GM21528 (cell line): ENCODE measurements around the gene SPRR4.

Experiments used
- ATAC-seq: cut with Tn5 transposase; IDR thresholded peaks from one replicate; pipeline ENCODE4 v1.9.1; 2021; ENCODE audit warnings: mild to moderate bottlenecking, moderate library complexity; ENCODE audit not compliant: unreplicated experiment, low FRiP score

SPRR4 gene, protein sequence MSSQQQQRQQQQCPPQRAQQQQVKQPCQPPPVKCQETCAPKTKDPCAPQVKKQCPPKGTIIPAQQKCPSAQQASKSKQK

GRCh38 chr1:152970495-152970894 is at the start of gene SPRR4:
SPRR4 (plus strand) TSS chr1:152970648; CDS start chr1:152971891, 1,243 bp downstream.
- no peak for ATAC-seq

DNA sequence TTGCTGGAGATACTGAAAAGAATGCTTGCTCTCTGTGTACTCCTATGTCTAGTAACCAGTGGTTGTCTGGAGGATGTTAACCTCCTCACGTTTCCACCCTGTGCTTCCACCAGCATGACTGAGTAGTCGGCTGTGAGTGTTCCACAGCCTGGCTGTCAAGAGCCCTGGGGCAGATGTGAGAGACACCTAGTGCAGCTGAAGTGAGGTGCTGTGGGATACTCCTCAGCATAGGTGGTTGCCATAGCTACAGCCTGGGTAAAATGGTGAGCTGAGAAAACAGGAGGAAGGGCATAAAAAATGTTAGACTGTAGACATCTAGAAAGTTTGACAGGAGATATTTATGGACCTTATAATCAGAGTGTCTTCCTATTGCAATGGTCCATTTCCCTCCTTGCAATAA is 46.3 kb upstream of the SPRR4 start:
- ATAC-seq, result no peak

DNA sequence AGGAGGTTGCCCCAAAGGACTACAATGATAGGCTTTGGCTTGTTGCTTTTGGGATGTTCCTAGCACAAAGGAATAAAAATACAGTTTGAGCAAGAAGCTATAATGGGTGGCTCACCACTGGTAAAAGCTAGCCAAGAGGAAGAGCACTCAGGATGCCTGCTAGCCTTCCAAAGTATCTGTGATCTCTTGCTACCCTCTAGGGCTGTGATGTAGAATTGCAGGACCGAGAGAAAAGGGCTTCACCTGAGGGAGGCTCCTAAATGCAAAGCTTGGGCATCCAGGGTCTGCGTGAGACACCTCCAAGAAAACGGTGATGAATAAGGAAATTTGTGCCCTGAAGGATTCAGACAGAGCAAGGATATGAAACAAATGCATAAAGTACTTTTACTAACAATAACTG is 44.4 kb upstream of the SPRR4 start:
- no peak for ATAC-seq

- ATAC-seq, result no peak
Measured at GRCh38 chr1:152928671-152929070, 41.8 kb upstream of the SPRR4 start.

DNA sequence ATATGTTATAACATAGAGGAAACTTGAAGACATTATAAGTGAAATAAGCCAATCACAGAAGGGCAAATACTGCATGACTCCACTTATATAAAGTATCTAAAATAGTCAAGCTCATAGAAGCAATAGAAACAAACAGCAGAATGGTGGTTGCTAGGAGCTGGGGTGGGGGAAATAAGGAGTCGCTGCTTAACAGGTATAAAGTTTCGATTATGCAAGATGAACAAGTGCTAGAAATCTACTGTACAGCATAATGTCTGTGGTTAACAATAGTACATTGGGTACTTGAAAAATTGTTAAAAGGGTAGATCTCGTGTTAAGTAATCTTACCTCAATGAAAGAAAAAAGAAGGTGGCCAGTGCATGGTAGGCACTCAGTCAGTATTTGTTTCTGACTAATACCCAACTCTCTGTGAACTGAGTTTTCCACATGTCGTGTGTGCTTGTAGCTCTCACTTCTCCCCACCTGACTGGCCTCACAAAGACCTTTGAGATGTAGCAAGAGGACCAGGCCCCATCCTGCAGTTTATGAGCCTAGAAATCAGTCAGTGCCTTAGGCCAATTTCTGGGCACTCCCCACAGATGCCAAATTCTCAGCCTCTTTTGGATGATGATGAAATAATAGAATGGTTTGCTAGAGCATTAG is 38.2 kb upstream of the SPRR4 start:
- no peak for ATAC-seq

GRCh38 chr1:152933196-152933595 is 37.3 kb upstream of the SPRR4 start:
- ATAC-seq, result no peak

DNA sequence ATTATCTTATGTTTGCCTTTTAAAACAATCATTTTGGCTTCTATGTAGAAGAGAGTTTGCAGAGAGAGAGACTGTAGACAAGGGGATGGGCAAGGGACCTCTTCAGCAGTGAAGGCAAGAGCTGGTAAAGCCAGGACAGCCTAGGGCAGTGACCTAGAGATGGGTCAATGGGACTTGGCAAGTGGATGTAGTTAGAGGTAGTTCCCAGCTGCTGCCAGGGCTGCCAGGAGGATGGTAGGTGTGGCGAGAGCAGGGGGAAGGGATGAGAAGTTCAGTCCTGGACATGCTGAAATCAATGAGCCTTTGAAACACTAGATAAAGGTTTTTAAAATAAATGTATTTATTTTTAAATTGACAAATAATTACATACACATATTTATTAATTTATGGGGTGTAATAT is 29.8 kb upstream of the SPRR4 start:
- ATAC-seq, result no peak

DNA sequence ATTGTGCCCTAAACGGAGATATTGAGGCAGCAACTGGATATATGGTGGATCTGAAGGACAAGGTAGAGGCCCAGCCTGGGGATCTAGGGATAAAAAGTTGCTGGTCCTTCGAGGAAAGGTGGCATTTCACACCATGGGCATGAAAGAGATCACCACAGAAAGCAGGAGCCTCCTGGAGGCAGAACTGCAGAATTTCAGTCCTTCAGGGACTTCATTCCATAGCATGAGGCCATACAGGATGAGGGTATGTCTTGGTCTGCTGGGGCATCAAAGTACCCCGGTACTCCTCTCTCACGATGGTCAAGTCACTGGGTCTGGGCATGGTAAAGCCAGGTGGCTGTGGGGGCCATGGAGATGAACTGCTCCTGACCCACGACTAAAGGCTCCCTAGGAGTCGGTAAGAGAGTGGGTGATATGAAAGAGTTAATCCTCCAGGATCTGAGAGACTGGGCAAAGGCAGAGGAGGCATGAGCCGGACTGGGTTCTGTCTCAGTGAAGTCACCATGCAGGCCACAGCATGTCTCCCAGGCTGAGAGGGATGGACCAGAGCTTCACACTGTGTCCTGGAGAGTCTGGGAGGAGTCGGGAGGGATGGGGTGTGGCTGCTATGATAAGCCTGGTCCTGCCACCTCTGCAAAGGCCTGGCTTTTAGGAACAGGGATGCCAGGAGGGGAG is 29.3 kb upstream of the SPRR4 start:
- no peak for ATAC-seq

DNA sequence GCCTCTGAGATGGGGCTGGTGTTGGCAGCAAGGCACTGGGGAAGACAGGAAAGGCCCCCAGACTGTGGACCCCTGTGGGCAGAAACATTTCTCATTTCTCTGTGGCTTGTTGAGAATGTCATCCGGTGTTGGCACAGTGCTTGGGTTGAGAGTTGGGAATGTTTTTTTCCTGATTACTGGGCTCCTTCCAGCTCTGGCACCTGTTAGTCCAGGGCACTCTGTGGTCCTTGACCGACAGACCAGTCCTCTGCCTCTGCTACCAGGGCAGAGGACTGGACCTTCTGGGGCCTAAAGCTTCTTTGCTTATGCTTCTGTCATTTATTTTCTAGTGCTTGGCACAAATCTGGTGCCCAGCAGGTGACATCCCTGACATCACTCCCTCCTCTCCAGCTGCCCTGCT is 28.3 kb upstream of the SPRR4 start:
- no peak for ATAC-seq

DNA sequence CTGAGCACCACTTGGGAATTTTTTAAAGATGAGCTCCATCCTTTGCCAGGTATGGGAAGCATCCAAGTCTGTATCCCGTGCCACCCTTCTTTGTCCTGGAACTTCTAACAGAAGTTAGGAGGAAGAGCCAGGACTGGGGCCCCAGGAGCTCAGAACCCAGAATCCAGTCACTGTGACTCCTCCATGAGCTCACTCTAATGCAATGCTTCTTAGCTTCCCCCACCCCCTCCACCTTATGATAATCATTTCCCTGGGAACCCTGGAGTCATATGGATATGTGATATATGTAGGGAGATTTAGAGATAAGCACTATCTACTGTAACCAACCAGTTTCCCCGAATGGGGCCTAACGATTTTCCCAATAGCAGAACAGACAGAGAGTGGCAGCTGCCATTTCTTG is 24.2 kb upstream of the SPRR4 start:
- ATAC-seq, result no peak

- ATAC-seq, result no peak
Measured at GRCh38 chr1:152946651-152947256, 23.7 kb upstream of the SPRR4 start, which contains the start of gene SPRR5. SPRR5 (plus strand) TSS chr1:152947206; CDS start chr1:152948555, 1,349 bp downstream.

GRCh38 chr1:152951711-152952110 is 18.7 kb upstream of the SPRR4 start:
- no peak for ATAC-seq

GRCh38 chr1:152953761-152954160 is 16.7 kb upstream of the SPRR4 start:
- ATAC-seq, result no peak

- no peak for ATAC-seq
Measured at GRCh38 chr1:152954436-152954835, 16.0 kb upstream of the SPRR4 start.

- no peak for ATAC-seq
Measured at GRCh38 chr1:152957561-152957960, 12.9 kb upstream of the SPRR4 start.

GRCh38 chr1:152959273-152959672 is 11.2 kb upstream of the SPRR4 start:
- ATAC-seq, result no peak

- ATAC-seq, result no peak
Measured at GRCh38 chr1:152959801-152960451, 10.5 kb upstream of the SPRR4 start.

- no peak for ATAC-seq
Measured at GRCh38 chr1:152960452-152961044, 9.9 kb upstream of the SPRR4 start.

GRCh38 chr1:152961226-152961891 is 9.1 kb upstream of the SPRR4 start:
- ATAC-seq, result no peak

DNA sequence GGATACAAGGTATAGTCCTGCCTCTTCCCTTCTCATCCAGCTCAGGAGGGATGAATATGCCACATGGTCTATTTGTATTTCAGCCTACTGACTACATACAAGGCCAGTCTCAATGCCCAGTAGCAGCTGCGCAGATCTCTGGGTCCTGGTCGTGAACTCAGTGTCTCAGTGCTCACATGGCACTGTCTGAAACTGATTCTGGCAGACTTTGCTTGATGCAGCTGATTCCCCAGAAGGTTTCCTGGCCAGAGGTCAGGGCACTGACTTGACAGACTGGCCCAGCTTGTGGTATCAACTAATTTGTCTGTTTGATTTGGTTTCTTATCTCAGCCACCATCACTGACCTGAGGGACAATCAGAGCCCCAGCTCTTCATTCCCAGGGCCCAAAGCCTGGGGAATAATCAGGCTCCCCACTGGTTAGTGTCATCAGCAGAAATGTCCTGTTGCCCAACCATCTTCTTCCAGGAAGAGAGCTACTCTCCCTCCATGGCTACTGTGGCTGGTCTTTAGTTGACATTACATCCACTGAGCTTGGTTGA is 7.5 kb upstream of the SPRR4 start:
- no peak for ATAC-seq
